A549 treated with GW870086 at 1 μM for 4 hours (cell line): Measurements from ENCODE around the gene IL7R. TPM values are rescaled to one million over a fixed set of nuclear protein-coding genes. Genes with fewer than 3 reads are reported as not detected.

Source experiments
- total RNA-seq: library from RNA; stranded (reverse); fragments of 200-300 nt; extraction: Qiagen RNA extraction; gene quantifications from 5 replicates; pipeline ENCODE4 v1.2.3, GENCODE V29; 2022; ENCODE audit warnings: low read depth

The IL7R gene, protein sequence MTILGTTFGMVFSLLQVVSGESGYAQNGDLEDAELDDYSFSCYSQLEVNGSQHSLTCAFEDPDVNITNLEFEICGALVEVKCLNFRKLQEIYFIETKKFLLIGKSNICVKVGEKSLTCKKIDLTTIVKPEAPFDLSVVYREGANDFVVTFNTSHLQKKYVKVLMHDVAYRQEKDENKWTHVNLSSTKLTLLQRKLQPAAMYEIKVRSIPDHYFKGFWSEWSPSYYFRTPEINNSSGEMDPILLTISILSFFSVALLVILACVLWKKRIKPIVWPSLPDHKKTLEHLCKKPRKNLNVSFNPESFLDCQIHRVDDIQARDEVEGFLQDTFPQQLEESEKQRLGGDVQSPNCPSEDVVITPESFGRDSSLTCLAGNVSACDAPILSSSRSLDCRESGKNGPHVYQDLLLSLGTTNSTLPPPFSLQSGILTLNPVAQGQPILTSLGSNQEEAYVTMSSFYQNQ
- total RNA-seq = 0.17 to 0.42 TPM (median 0.29 TPM) in 5 replicates

DNA sequence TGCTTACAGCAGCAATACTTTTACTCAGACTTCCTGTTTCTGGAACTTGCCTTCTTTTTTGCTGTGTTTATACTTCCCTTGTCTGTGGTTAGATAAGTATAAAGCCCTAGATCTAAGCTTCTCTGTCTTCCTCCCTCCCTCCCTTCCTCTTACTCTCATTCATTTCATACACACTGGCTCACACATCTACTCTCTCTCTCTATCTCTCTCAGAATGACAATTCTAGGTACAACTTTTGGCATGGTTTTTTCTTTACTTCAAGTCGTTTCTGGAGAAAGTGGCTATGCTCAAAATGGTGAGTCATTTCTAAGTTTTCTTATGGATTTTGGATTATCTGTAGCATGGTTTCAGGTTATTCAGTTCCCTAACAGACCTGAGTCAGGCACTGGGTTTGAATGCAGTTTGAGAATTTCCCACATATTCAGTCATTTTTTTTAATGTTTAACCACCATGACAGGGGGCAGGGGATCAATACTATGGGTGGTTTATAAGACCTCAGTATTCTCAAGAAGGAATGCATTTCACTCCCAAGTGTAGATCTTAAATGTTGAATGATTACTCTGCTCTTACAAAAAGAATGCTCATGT, at the start of gene IL7R:
TSS of gene IL7R (plus strand) at position 127 of the 587 bp plus-strand sequence. CDS start at position 214, 87 bp downstream.

Other genes with a start within 250 kb of the IL7R start
- gene SPEF2, start 239.0 kb upstream of the IL7R start, total RNA-seq = 1.7 to 2.4 TPM (median 1.9 TPM) in 5 replicates
- not detected in 5 replicates for gene CAPSL, start 81.7 kb downstream of the IL7R start, total RNA-seq
- not detected in 5 replicates for gene UGT3A1, start 134.5 kb downstream of the IL7R start, total RNA-seq
- not detected in 5 replicates for gene UGT3A2, start 210.0 kb downstream of the IL7R start, total RNA-seq